ENCODE data around the gene EVX2.

- TF ChIP-seq ZNF766 (CRISPR knock-in tag; conservative IDR thresholded peaks at IDR 0.05): no peak
- TF ChIP-seq NRF1 (conservative IDR thresholded peaks at IDR 0.05 in 1 of 2, IDR thresholded peaks at IDR 0.05 in 1 of 2): no peak
- TF ChIP-seq POLR2AphosphoS5 (IDR thresholded peaks at IDR 0.05; ENCODE audit: control insufficient read depth, insufficient read depth, low read depth, low read length): no peak
- no peak for TF ChIP-seq SMC3 (conservative IDR thresholded peaks at IDR 0.05; ENCODE audit: insufficient read depth, low read depth, low read length)
- no peak for TF ChIP-seq MXD1 (CRISPR knock-in tag; IDR thresholded peaks at IDR 0.05; ENCODE audit: borderline replicate concordance, poor library complexity, severe bottlenecking)
These were observed 10.6 kb upstream of the EVX2 start for GRCh38 chr2:176094349-176094748.
